CD14-positive monocyte (primary cell): Measurements from ENCODE around the gene RNF13. TPM values are rescaled to one million over a fixed set of nuclear protein-coding genes. Genes with fewer than 3 reads are reported as not detected.
"Not testable (repeated sequence)": the region's sequence is repeated elsewhere in the genome, so short reads cannot be mapped to it uniquely, and the experiment has no call there.

Experiments used
- DNase-seq, 3 donors: peaks; one replicate each; pipeline ENCODE4 v3.0.0-alpha.2; 2011 to 2022
- H2AFZ ChIP-seq: 2 replicates; pipeline ENCODE4 v1.6.0; 2012; ENCODE audit warnings: mild to moderate bottlenecking, low read depth, low read length, inconsistent platforms; ENCODE audit not compliant: insufficient read depth, poor library complexity, severe bottlenecking
- H3K27ac ChIP-seq, 2 donors: 1 replicate in 1 of 2; 2 replicates in 1 of 2; pipeline ENCODE4 v1.5.1; 2012 to 2013; ENCODE audit warnings: low read length in 2 of 2, control low read depth in 1 of 2, inconsistent platforms in 1 of 2, low read depth in 1 of 2, mild to moderate bottlenecking in 1 of 2
- H3K27me3 ChIP-seq, 2 donors: one replicate each; pipeline versions ENCODE4 v1.6.0 to v1.6.1; 2011 to 2013; ENCODE audit warnings: low read length in 2 of 2; ENCODE audit not compliant: control insufficient read depth in 2 of 2, insufficient read depth in 2 of 2
- H3K36me3 ChIP-seq, 2 donors: replicated peaks in 1 of 2; 1 replicate in 1 of 2; 2 replicates in 1 of 2; pipeline versions ENCODE4 v1.5.1 to v1.6.1; 2012 to 2013; ENCODE audit warnings: low read length in 2 of 2, control low read depth in 1 of 2, inconsistent platforms in 1 of 2, mild to moderate bottlenecking in 1 of 2; ENCODE audit not compliant: insufficient read depth in 2 of 2, control insufficient read depth in 1 of 2
- H3K4me1 ChIP-seq, 2 donors: 1 replicate in 1 of 2; 2 replicates in 1 of 2; pipeline versions ENCODE4 v1.5.1 to v1.6.1; 2012 to 2013; ENCODE audit warnings: low read length in 2 of 2, control low read depth in 1 of 2, inconsistent platforms in 1 of 2, mild to moderate bottlenecking in 1 of 2, moderate library complexity in 1 of 2; ENCODE audit not compliant: insufficient read depth in 2 of 2, control insufficient read depth in 1 of 2
- H3K4me2 ChIP-seq: replicated peaks from 2 replicates; pipeline ENCODE3; 2012; ENCODE audit warnings: low read length, moderate library complexity, mild to moderate bottlenecking; ENCODE audit not compliant: poor library complexity, severe bottlenecking; ENCODE audit errors: extremely low read depth
- H3K4me3 ChIP-seq, 3 experiments: fragments of 200-600 bp in 1 of 3; sonication (generic) in 1 of 3; replicated peaks in 1 of 3; 1 replicate in 2 of 3; 2 replicates in 1 of 3; pipeline ENCODE4 v1.5.1; 2011 to 2013; ENCODE audit warnings: low read length in 3 of 3, mild to moderate bottlenecking in 3 of 3, control low read depth in 2 of 3, low read depth in 2 of 3, inconsistent platforms in 1 of 3, moderate library complexity in 1 of 3
- H3K79me2 ChIP-seq: 2 replicates; pipeline ENCODE4 v1.6.0; 2012; ENCODE audit warnings: mild to moderate bottlenecking, control low read depth, inconsistent platforms, low read length, moderate library complexity; ENCODE audit not compliant: insufficient read depth
- H3K9ac ChIP-seq: 2 replicates; pipeline ENCODE4 v1.6.0; 2017; ENCODE audit warnings: low read length, mild to moderate bottlenecking; ENCODE audit not compliant: insufficient read depth, poor library complexity, severe bottlenecking
- H3K9me3 ChIP-seq, 2 donors: replicated peaks in 1 of 2; 1 replicate in 1 of 2; 2 replicates in 1 of 2; pipeline versions ENCODE4 v1.5.1 to v1.6.1; 2012 to 2013; ENCODE audit warnings: low read length in 2 of 2, control low read depth in 1 of 2; ENCODE audit not compliant: control insufficient read depth in 1 of 2, insufficient read depth in 1 of 2
- H4K20me1 ChIP-seq: 2 replicates; pipeline ENCODE4 v1.6.0; 2012; ENCODE audit warnings: mild to moderate bottlenecking, low read length, control low read depth, moderate library complexity; ENCODE audit not compliant: insufficient read depth
- H3K27ac Mint-ChIP-seq, 7 donors: one replicate each; pipeline ENCODE4 v1.8.0; 2020; ENCODE audit warnings: mild to moderate bottlenecking in 7 of 7, mixed read lengths in 7 of 7, moderate library complexity in 6 of 7, inconsistent platforms in 2 of 7
- H3K27me3 Mint-ChIP-seq, 3 donors: one replicate each; pipeline ENCODE4 v1.8.0; 2021 to 2022; ENCODE audit warnings: low read depth in 3 of 3, mild to moderate bottlenecking in 3 of 3, mixed read lengths in 3 of 3, moderate library complexity in 3 of 3, inconsistent platforms in 1 of 3
- H3K36me3 Mint-ChIP-seq, 2 donors: one replicate each; pipeline ENCODE4 v1.8.0; 2020; ENCODE audit warnings: mixed read lengths in 2 of 2, inconsistent platforms in 1 of 2, mild to moderate bottlenecking in 1 of 2
- H3K4me1 Mint-ChIP-seq: one replicate; pipeline ENCODE4 v1.8.0; 2020; ENCODE audit warnings: mild to moderate bottlenecking, mixed read lengths
- H3K4me3 Mint-ChIP-seq, 2 donors: one replicate each; pipeline ENCODE4 v1.8.0; 2020; ENCODE audit warnings: mild to moderate bottlenecking in 2 of 2, mixed read lengths in 2 of 2, moderate library complexity in 1 of 2
- H3K9me3 Mint-ChIP-seq, 7 donors: one replicate each; pipeline ENCODE4 v1.8.0; 2020 to 2022; ENCODE audit warnings: mixed read lengths in 7 of 7, mild to moderate bottlenecking in 6 of 7, moderate library complexity in 6 of 7, inconsistent platforms in 2 of 7
- CTCF ChIP-seq: fragments of 200-600 bp; IDR thresholded peaks from one replicate; pipeline ENCODE4 v1.8.0; 2022; ENCODE audit warnings: antibody characterized with exemption, mild to moderate bottlenecking
- WGBS: methylation state at CpG from one replicate; pipeline ENCODE4 v1.1.5; 2013; ENCODE audit warnings: missing lambda C conversion rate; ENCODE audit not compliant: insufficient coverage; 5-methylcytosine and 5-hydroxymethylcytosine counted together
- intact Hi-C, 2 donors: fragments of 100-400 bp; cut with micrococcal nuclease; formaldehyde crosslinking; loops; one replicate each; pipeline versions ENCODE4 v1.15.0 to v1.15.1; 2023
- polyA plus RNA-seq, 3 donors: library from polyadenylated mRNA; depleted of rRNA in 1 of 3; unstranded in 2 of 3; stranded (reverse) in 1 of 3; fragments of 300-500 nt in 2 of 3; fragments of >200 nt in 1 of 3; fragmentation: Illumina TruSeq in 2 of 3; gene quantifications; 1 replicate in 2 of 3; 2 replicates in 1 of 3; pipeline ENCODE4 v1.2.3, GENCODE V29; 2012 to 2021

RNF13 gene
- polyA plus RNA-seq, 3 donors, result 95.4 to 481 (median 462) TPM

- peaks cover 67 to 74% of the 10 kb centered on the region in 2 donors for H3K36me3 Mint-ChIP-seq
- no peaks in the 10 kb centered on the region for H3K27me3 Mint-ChIP-seq
- no peak overlapping the region for H3K27ac Mint-ChIP-seq
- no peak overlapping the region for H2AFZ ChIP-seq
- peaks cover 18% of the 10 kb centered on the region for H3K79me2 ChIP-seq
- no peak for DNase-seq
- no peak overlapping the region for H3K9ac ChIP-seq
- intact Hi-C loops, result no loop called here
- no peak overlapping the region for H3K27ac ChIP-seq
- no peak overlapping the region for H3K4me2 ChIP-seq
- H3K4me1 ChIP-seq, result peaks cover 0 to 10% of the 10 kb centered on the region in 2 donors
- peaks cover 13 to 55% of the 10 kb centered on the region in 2 donors for H3K36me3 ChIP-seq
- peaks cover 20% of the 10 kb centered on the region for H3K4me1 Mint-ChIP-seq
- H3K9me3 ChIP-seq, result peaks cover 0 to 3% of the 10 kb centered on the region in 2 donors
- H3K4me3 Mint-ChIP-seq, result no peak overlapping the region
- peaks cover 0 to 17% (median 10%) of the 10 kb centered on the region in 7 donors for H3K9me3 Mint-ChIP-seq
- no peaks in the 10 kb centered on the region for H3K27me3 ChIP-seq
- no peak for TF ChIP-seq CTCF
- H3K4me3 ChIP-seq, result no peak overlapping the region
- peaks cover 91% of the 10 kb centered on the region for H4K20me1 ChIP-seq
These were observed 129.4 kb downstream of the RNF13 start for GRCh38 chr3:149942409-149942808.

GRCh38 chr3:149943966-149944365 lies 131.0 kb downstream of the RNF13 start:
- H3K9me3 ChIP-seq, H3K4me3 ChIP-seq, H3K27me3 Mint-ChIP-seq, H3K4me3 Mint-ChIP-seq, H3K27ac Mint-ChIP-seq, H3K9ac ChIP-seq, H2AFZ ChIP-seq, H3K27me3 ChIP-seq, DNase-seq, intact Hi-C loops, H3K4me2 ChIP-seq, H3K27ac ChIP-seq: not testable (repeated sequence)
- Mint-ChIP-seq H3K9me3 (peaks cover 0 to 19% (median 10%) of the 10 kb centered on the region in 7 donors), H3K36me3 (peaks cover 67 to 76% of the 10 kb centered on the region in 2 donors), H3K4me1 (peaks cover 24% of the 10 kb centered on the region)
- Histone ChIP-seq H3K4me1 (peaks cover 0 to 12% of the 10 kb centered on the region in 2 donors), H3K36me3 (peaks cover 15 to 66% of the 10 kb centered on the region in 2 donors), H4K20me1 (peaks cover 92% of the 10 kb centered on the region), H3K79me2 (peaks cover 21% of the 10 kb centered on the region)
- WGBS, result no CpG with 5 or more reads among the region's 3 CpGs
